PC-9 (cell line): ENCODE results near the gene MS4A15. TPM values are rescaled to one million over a fixed set of nuclear protein-coding genes. Genes with fewer than 3 reads are reported as not detected.

Experiments
- BruUV-seq: library from RNA; stranded (reverse); fragments of 400-500 nt; replicated peaks from 2 replicates; lab custom pipeline; 2021; lab: Mats Ljungman, UMichigan
- CTCF ChIA-PET: fragments of 300-600 bp; sonication (Branson Sonifier 250); formaldehyde crosslinking; loops from one replicate; lab custom pipeline; 2022; ENCODE audit warnings: antibody characterized with exemption; lab: Charles Lee
- POLR2A ChIA-PET: fragments of 300-600 bp; sonication (Branson Sonifier 250); formaldehyde crosslinking; loops from one replicate; lab custom pipeline; 2022; ENCODE audit warnings: antibody characterized with exemption; ENCODE audit not compliant: unreplicated experiment; lab: Charles Lee
- DNase-seq, 2 experiments: peaks; one replicate each; pipeline versions ENCODE4 v3.0.0 to v3.0.0-alpha.2; 2015 to 2022; ENCODE audit warnings: mixed read lengths in 1 of 2
- H2AFZ ChIP-seq: fragments of 200-600 bp; sonication (generic); 2 replicates; pipeline ENCODE4 v1.8.1; 2017; ENCODE audit warnings: antibody characterized with exemption
- H3F3A ChIP-seq: fragments of 200-600 bp; sonication (generic); 2 replicates; pipeline ENCODE4 v1.8.1; 2017; ENCODE audit warnings: antibody characterized with exemption, mild to moderate bottlenecking, low read depth; ENCODE audit not compliant: insufficient read depth
- H3K27ac ChIP-seq: fragments of 200-600 bp; sonication (generic); 2 replicates; pipeline ENCODE4 v1.6.1; 2016; ENCODE audit warnings: mixed run types
- H3K27me3 ChIP-seq: fragments of 200-600 bp; sonication (generic); 2 replicates; pipeline ENCODE4 v1.6.1; 2016; ENCODE audit warnings: low read depth, mixed run types; ENCODE audit not compliant: insufficient read depth
- H3K36me3 ChIP-seq: fragments of 200-600 bp; sonication (generic); 2 replicates; pipeline ENCODE4 v1.6.1; 2016; ENCODE audit warnings: low read depth, mixed run types
- H3K4me1 ChIP-seq: fragments of 200-600 bp; sonication (generic); replicated peaks from 2 replicates; pipeline ENCODE4 v1.6.1; 2016; ENCODE audit warnings: mixed run types; ENCODE audit not compliant: insufficient read depth
- H3K4me2 ChIP-seq: fragments of 200-600 bp; sonication (generic); 2 replicates; pipeline ENCODE4 v1.6.1; 2017; ENCODE audit warnings: mixed run types
- H3K4me3 ChIP-seq: fragments of 200-600 bp; sonication (generic); 2 replicates; pipeline ENCODE4 v1.6.1; 2016; ENCODE audit warnings: mixed run types
- H3K79me2 ChIP-seq: fragments of 200-600 bp; sonication (generic); 2 replicates; pipeline ENCODE4 v1.6.1; 2017; ENCODE audit warnings: low read depth, mixed run types
- H3K9me2 ChIP-seq: fragments of 200-600 bp; sonication (generic); 2 replicates; pipeline ENCODE4 v1.8.1; 2017; ENCODE audit warnings: mild to moderate bottlenecking; ENCODE audit not compliant: insufficient read depth
- H3K9me3 ChIP-seq: fragments of 200-600 bp; sonication (generic); 2 replicates; pipeline ENCODE4 v1.8.1; 2016; ENCODE audit warnings: low read depth; ENCODE audit not compliant: insufficient read depth
- H4K20me1 ChIP-seq: fragments of 200-600 bp; sonication (generic); 2 replicates; pipeline ENCODE4 v1.8.1; 2017; ENCODE audit not compliant: insufficient read depth
- EZH2 ChIP-seq: fragments of 200-600 bp; sonication (generic); IDR thresholded peaks from 2 replicates; pipeline ENCODE4 v1.8.0; 2017; ENCODE audit warnings: antibody characterized with exemption, low read depth
- intact Hi-C: fragments of 100-400 bp; cut with micrococcal nuclease; formaldehyde crosslinking; loops from one replicate; pipeline ENCODE4 v1.10.0; 2022; ENCODE audit not compliant: unreplicated experiment
- total RNA-seq: library from RNA; stranded (reverse); gene quantifications from 2 replicates; pipeline ENCODE4 v1.2.3, GENCODE V29; 2021
- TF ChIP-seq, protein P1 (sequence below): fragments of 200-600 bp; sonication (generic); conservative IDR thresholded peaks from 2 replicates; pipeline ENCODE4 v1.6.1; 2017; ENCODE audit warnings: mixed run types, antibody characterized with exemption, mild to moderate bottlenecking, moderate library complexity

The MS4A15 gene
- total RNA-seq, 1 experiment from 2014 or later, result not detected

GRCh38 chr11:60725592-60725991, 31.1 kb upstream of the MS4A15 start:
- Histone ChIP-seq H3K27ac (no peak overlapping the region), H3K4me3 (no peak overlapping the region), H2AFZ (no peak overlapping the region), H3K9me3 (no peaks in the 10 kb centered on the region), H3K4me2 (no peak overlapping the region), H3K4me1 (no peaks in the 10 kb centered on the region), H3K27me3 (peaks cover 95% of the 10 kb centered on the region), H3K9me2 (no peaks in the 10 kb centered on the region), H3F3A (no peaks in the 10 kb centered on the region), H3K79me2 (no peaks in the 10 kb centered on the region), H3K36me3 (no peaks in the 10 kb centered on the region), H4K20me1 (no peaks in the 10 kb centered on the region)
- BruUV-seq, result no TSS peak
- ChIA-PET CTCF (no interaction called here), POLR2A (no interaction called here)
- DNase-seq, result no peak
- TF ChIP-seq, protein P1, sequence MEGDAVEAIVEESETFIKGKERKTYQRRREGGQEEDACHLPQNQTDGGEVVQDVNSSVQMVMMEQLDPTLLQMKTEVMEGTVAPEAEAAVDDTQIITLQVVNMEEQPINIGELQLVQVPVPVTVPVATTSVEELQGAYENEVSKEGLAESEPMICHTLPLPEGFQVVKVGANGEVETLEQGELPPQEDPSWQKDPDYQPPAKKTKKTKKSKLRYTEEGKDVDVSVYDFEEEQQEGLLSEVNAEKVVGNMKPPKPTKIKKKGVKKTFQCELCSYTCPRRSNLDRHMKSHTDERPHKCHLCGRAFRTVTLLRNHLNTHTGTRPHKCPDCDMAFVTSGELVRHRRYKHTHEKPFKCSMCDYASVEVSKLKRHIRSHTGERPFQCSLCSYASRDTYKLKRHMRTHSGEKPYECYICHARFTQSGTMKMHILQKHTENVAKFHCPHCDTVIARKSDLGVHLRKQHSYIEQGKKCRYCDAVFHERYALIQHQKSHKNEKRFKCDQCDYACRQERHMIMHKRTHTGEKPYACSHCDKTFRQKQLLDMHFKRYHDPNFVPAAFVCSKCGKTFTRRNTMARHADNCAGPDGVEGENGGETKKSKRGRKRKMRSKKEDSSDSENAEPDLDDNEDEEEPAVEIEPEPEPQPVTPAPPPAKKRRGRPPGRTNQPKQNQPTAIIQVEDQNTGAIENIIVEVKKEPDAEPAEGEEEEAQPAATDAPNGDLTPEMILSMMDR, result no peak
- TF ChIP-seq EZH2, result no peak
- intact Hi-C loops, result no loop called here

GRCh38 chr11:60731586-60731985, 25.1 kb upstream of the MS4A15 start:
- no peak for TF ChIP-seq EZH2
- TF ChIP-seq, protein P1, result no peak
- no peaks in the 10 kb centered on the region for H3K9me2 ChIP-seq

GRCh38 chr11:60734279-60734678, 22.4 kb upstream of the MS4A15 start:
- BruUV-seq, result no TSS peak
- no peak overlapping the region for H3K27ac ChIP-seq
- H4K20me1 ChIP-seq, result no peaks in the 10 kb centered on the region
- H3F3A ChIP-seq, result no peaks in the 10 kb centered on the region
- H2AFZ ChIP-seq, result no peak overlapping the region
- TF ChIP-seq, protein P1, result no peak
- TF ChIP-seq EZH2, result no peak
- ChIA-PET POLR2A (no interaction called here), CTCF (no interaction called here)
- no peak for DNase-seq
- no peaks in the 10 kb centered on the region for H3K79me2 ChIP-seq
- no peak overlapping the region for H3K4me3 ChIP-seq
- intact Hi-C loops, result no loop called here
- no peaks in the 10 kb centered on the region for H3K36me3 ChIP-seq
- H3K9me2 ChIP-seq, result no peaks in the 10 kb centered on the region
- no peaks in the 10 kb centered on the region for H3K4me1 ChIP-seq
- H3K27me3 ChIP-seq, result peaks cover 92% of the 10 kb centered on the region
- H3K4me2 ChIP-seq, result no peak overlapping the region
- no peaks in the 10 kb centered on the region for H3K9me3 ChIP-seq

More at GRCh38 chr11:60731586-60731985, 25.1 kb upstream of the MS4A15 start:
- Histone ChIP-seq H4K20me1 (no peaks in the 10 kb centered on the region), H3K4me1 (no peaks in the 10 kb centered on the region), H3K27ac (no peak overlapping the region), H3K27me3 (peaks cover 91% of the 10 kb centered on the region), H2AFZ (no peak overlapping the region), H3K36me3 (no peaks in the 10 kb centered on the region), H3F3A (no peaks in the 10 kb centered on the region), H3K79me2 (no peaks in the 10 kb centered on the region), H3K4me3 (no peak overlapping the region), H3K9me3 (no peaks in the 10 kb centered on the region), H3K4me2 (no peak overlapping the region)
- CTCF ChIA-PET, result no interaction called here
- no TSS peak for BruUV-seq
- intact Hi-C loops, result no loop called here
- DNase-seq, result no peak
- POLR2A ChIA-PET, result no interaction called here
